Spinal cord (tissue), 10 donors: ENCODE results near the gene SLC22A5. TPM values are rescaled to one million over a fixed set of nuclear protein-coding genes. Genes with fewer than 3 reads are reported as not detected.

Experiments
- DNase-seq, 6 donors: peaks; one replicate each; pipeline versions ENCODE4 v3.0.0 to v3.0.0-alpha.2; 2013 to 2015; ENCODE audit warnings: low spot score in 6 of 6, low read depth in 4 of 6
- H3K27ac ChIP-seq: one replicate; pipeline ENCODE4 v1.5.1; 2013; ENCODE audit warnings: low read depth, low read length, control low read depth
- H3K27me3 ChIP-seq: one replicate; pipeline ENCODE4 v1.6.1; 2013; ENCODE audit warnings: low read length; ENCODE audit not compliant: control insufficient read depth, insufficient read depth
- H3K36me3 ChIP-seq: one replicate; pipeline ENCODE4 v1.6.1; 2013; ENCODE audit warnings: low read length; ENCODE audit not compliant: control insufficient read depth, insufficient read depth
- H3K4me1 ChIP-seq: one replicate; pipeline ENCODE4 v1.6.1; 2013; ENCODE audit warnings: low read length; ENCODE audit not compliant: control insufficient read depth, insufficient read depth
- H3K4me3 ChIP-seq: one replicate; pipeline ENCODE4 v1.5.1; 2013; ENCODE audit warnings: low read depth, low read length, control low read depth
- H3K9me3 ChIP-seq: one replicate; pipeline ENCODE4 v1.6.1; 2013; ENCODE audit warnings: low read length; ENCODE audit not compliant: control insufficient read depth, insufficient read depth
- WGBS: methylation state at CpG from one replicate; pipeline ENCODE4 v1.1.5; 2013; ENCODE audit warnings: missing lambda C conversion rate; ENCODE audit not compliant: insufficient coverage; 5-methylcytosine and 5-hydroxymethylcytosine counted together
- polyA plus RNA-seq, 2 donors: library from polyadenylated mRNA; unstranded; fragments of 120-200 nt; gene quantifications; one replicate each; pipeline ENCODE4 v1.2.1, GENCODE V29; 2013; ENCODE audit not compliant: insufficient read length in 2 of 2
- total RNA-seq, 2 donors: library from RNA; depleted of rRNA in 1 of 2; stranded (reverse); fragments of 120-200 nt in 1 of 2; fragments of >200 nt in 1 of 2; gene quantifications; one replicate each; pipeline versions ENCODE4 v1.2.3 to v1.2.4, GENCODE V29; 2013 to 2014
- donor health status: healthy.

Gene SLC22A5
- total and polyA plus RNA-seq, 4 donors, result 9.3 to 12.9 (median 11.3) TPM

GRCh38 chr5:132364319-132364718 lies 5.2 kb upstream of the SLC22A5 start:
- Histone ChIP-seq H3K4me1 (no peaks in the 10 kb centered on the region), H3K27me3 (no peaks in the 10 kb centered on the region), H3K36me3 (peaks cover 12% of the 10 kb centered on the region), H3K4me3 (no peak overlapping the region), H3K9me3 (no peaks in the 10 kb centered on the region), H3K27ac (no peak overlapping the region)
- DNase-seq, result no peak
- WGBS, result no CpG with 5 or more reads among the region's 1 CpG

- H3K27ac ChIP-seq, result no peak overlapping the region
- H3K27me3 ChIP-seq, result no peaks in the 10 kb centered on the region
- no peaks in the 10 kb centered on the region for H3K9me3 ChIP-seq
- peaks cover 2% of the 10 kb centered on the region for H3K4me1 ChIP-seq
- WGBS, result 100% methylated on average over 3 of the region's 6 CpGs
- H3K36me3 ChIP-seq, result peaks cover 12% of the 10 kb centered on the region
- no peak for DNase-seq
- H3K4me3 ChIP-seq, result no peak overlapping the region
Measured at GRCh38 chr5:132365213-132365612, 4.3 kb upstream of the SLC22A5 start.

- peaks cover 12% of the 10 kb centered on the region for H3K36me3 ChIP-seq
- no peak overlapping the region for H3K4me3 ChIP-seq
- H3K27me3 ChIP-seq, result no peaks in the 10 kb centered on the region
- H3K4me1 ChIP-seq, result peaks cover 21% of the 10 kb centered on the region
- no peak for DNase-seq
- WGBS, result 84% methylated on average over 3 of the region's 4 CpGs
- no peak overlapping the region for H3K27ac ChIP-seq
- no peaks in the 10 kb centered on the region for H3K9me3 ChIP-seq
Measured at GRCh38 chr5:132368186-132368585, 1.3 kb upstream of the SLC22A5 start.

GRCh38 chr5:132369007-132369473 lies 470 bp upstream of the SLC22A5 start:
- no peak for DNase-seq
- H3K36me3 ChIP-seq, result peaks cover 12% of the 10 kb centered on the region
- WGBS, result 0% methylated on average over 3 of the region's 9 CpGs
- H3K27me3 ChIP-seq, result no peaks in the 10 kb centered on the region
- peaks cover 21% of the 10 kb centered on the region for H3K4me1 ChIP-seq
- H3K9me3 ChIP-seq, result no peaks in the 10 kb centered on the region
- H3K4me3 ChIP-seq, result peak overlapping the region; percentile 60
- H3K27ac ChIP-seq, result peak overlapping the region; percentile 27

- peak overlapping the region; percentile 60 for H3K4me3 ChIP-seq
- peaks cover 21% of the 10 kb centered on the region for H3K4me1 ChIP-seq
- 14% methylated on average over 30 of the region's 34 CpGs for WGBS
- no peak overlapping the region for H3K27ac ChIP-seq
- H3K36me3 ChIP-seq, result peaks cover 9% of the 10 kb centered on the region
- no peaks in the 10 kb centered on the region for H3K27me3 ChIP-seq
- H3K9me3 ChIP-seq, result no peaks in the 10 kb centered on the region
- DNase-seq, result no peak
Measured at GRCh38 chr5:132370181-132370970, 866 bp downstream of the SLC22A5 start.

- WGBS, result 90% methylated on average over 15 of the region's 19 CpGs
- peak overlapping the region; percentile 60 for H3K4me3 ChIP-seq
- peaks cover 23% of the 10 kb centered on the region for H3K4me1 ChIP-seq
- no peak for DNase-seq
- H3K27ac ChIP-seq, result no peak overlapping the region
- no peaks in the 10 kb centered on the region for H3K27me3 ChIP-seq
- H3K36me3 ChIP-seq, result peaks cover 4% of the 10 kb centered on the region
- no peaks in the 10 kb centered on the region for H3K9me3 ChIP-seq
Measured at GRCh38 chr5:132370971-132371602, 1.6 kb downstream of the SLC22A5 start.

GRCh38 chr5:132371603-132371994 lies 2.1 kb downstream of the SLC22A5 start:
- no peaks in the 10 kb centered on the region for H3K27me3 ChIP-seq
- peak overlapping the region; percentile 2 for H3K4me3 ChIP-seq
- 75% methylated on average over 4 of the region's 5 CpGs for WGBS
- peaks cover 28% of the 10 kb centered on the region for H3K4me1 ChIP-seq
- H3K27ac ChIP-seq, result no peak overlapping the region
- DNase-seq, result no peak
- H3K9me3 ChIP-seq, result no peaks in the 10 kb centered on the region
- H3K36me3 ChIP-seq, result peaks cover 4% of the 10 kb centered on the region

- H3K36me3 ChIP-seq, result peaks cover 4% of the 10 kb centered on the region
- peaks cover 33% of the 10 kb centered on the region for H3K4me1 ChIP-seq
- H3K4me3 ChIP-seq, result no peak overlapping the region
- H3K27ac ChIP-seq, result no peak overlapping the region
- H3K27me3 ChIP-seq, result no peaks in the 10 kb centered on the region
- H3K9me3 ChIP-seq, result no peaks in the 10 kb centered on the region
- no peak for DNase-seq
- WGBS, result no CpG with 5 or more reads among the region's 2 CpGs
Measured at GRCh38 chr5:132372127-132372526, 2.6 kb downstream of the SLC22A5 start.

- H3K4me1 ChIP-seq, result peaks cover 37% of the 10 kb centered on the region
- no peak overlapping the region for H3K4me3 ChIP-seq
- peaks cover 4% of the 10 kb centered on the region for H3K36me3 ChIP-seq
- no peak for DNase-seq
- no peaks in the 10 kb centered on the region for H3K27me3 ChIP-seq
- H3K9me3 ChIP-seq, result no peaks in the 10 kb centered on the region
- no peak overlapping the region for H3K27ac ChIP-seq
Measured at GRCh38 chr5:132372542-132372941, 3.0 kb downstream of the SLC22A5 start.

- H3K4me3 ChIP-seq, result no peak overlapping the region
- peaks cover 13% of the 10 kb centered on the region for H3K36me3 ChIP-seq
- H3K27ac ChIP-seq, result no peak overlapping the region
- H3K9me3 ChIP-seq, result no peaks in the 10 kb centered on the region
- no peaks in the 10 kb centered on the region for H3K27me3 ChIP-seq
- H3K4me1 ChIP-seq, result peaks cover 31% of the 10 kb centered on the region
- no peak for DNase-seq
- WGBS, result 96% methylated on average over 3 of the region's 3 CpGs
Measured at GRCh38 chr5:132375957-132376356, 6.4 kb downstream of the SLC22A5 start.
